HG03432 (cell line): ENCODE results near the gene FKBP4.

Experiments used
- ATAC-seq: cut with Tn5 transposase; IDR thresholded peaks from one replicate; pipeline ENCODE4 v1.9.1; 2021; ENCODE audit warnings: mild to moderate bottlenecking, moderate library complexity; ENCODE audit not compliant: unreplicated experiment

Gene FKBP4

GRCh38 chr12:2842948-2843347 lies 48.2 kb downstream of the FKBP4 start:
- no peak for ATAC-seq

GRCh38 chr12:2844786-2845185 lies 50.0 kb downstream of the FKBP4 start:
- ATAC-seq: no peak

GRCh38 chr12:2845280-2845679 lies 50.5 kb downstream of the FKBP4 start:
- no peak for ATAC-seq

DNA sequence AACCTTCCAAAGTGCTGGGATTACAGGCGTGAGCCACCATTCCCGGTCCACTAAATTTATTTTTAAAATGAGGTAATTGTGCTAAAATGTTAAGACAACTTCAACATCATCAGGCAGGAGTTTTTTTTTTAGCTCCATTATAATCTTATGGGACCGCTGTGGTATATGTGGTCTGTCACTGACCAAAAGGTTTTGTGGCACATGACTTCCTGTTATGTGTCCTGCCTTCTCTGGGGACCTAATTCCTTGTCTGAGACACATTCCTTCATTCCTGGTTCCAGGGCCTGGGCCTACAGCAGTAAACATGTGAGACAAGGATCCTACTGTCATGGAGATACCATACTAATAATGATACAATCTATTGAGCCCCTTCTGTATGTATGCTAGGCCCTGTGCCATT lies 57.2 kb downstream of the FKBP4 start:
- ATAC-seq: no peak

DNA sequence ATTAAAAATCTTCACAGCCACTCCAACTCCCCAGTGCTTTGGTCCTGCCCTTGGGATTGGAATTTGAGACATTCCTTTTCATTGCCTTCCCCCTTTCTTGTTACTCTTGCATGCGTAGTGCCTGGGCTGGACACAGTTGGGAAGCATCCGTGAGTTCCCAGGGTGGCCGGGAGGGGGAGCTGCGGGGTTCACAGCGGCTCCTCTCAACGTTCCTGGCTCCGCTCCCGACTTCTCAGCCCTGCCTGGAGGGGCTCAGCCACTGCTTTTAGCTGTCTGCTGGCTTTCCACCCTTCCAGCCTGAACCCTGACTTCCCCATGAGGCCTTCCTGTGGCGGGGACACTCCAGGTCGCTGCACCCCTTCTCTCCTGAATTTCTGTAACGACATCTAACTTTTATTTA lies 58.9 kb downstream of the FKBP4 start:
- no peak for ATAC-seq
